Esophagus squamous epithelium (tissue), 4 donors: Measurements from ENCODE around the gene RASGRP2.

Source experiments
- POLR2A ChIP-seq, 4 donors: fragments of 450-650 bp; IDR thresholded peaks; one replicate each; pipeline ENCODE4 v1.6.1; 2017; ENCODE audit warnings: antibody characterized with exemption in 4 of 4, mild to moderate bottlenecking in 4 of 4, moderate library complexity in 3 of 4
- TF ChIP-seq, protein P1 (sequence below), 6 experiments: fragments of 450-650 bp in 4 of 6; fragments of 200-600 bp in 2 of 6; sonication (generic) in 2 of 6; IDR thresholded peaks; one replicate each; pipeline ENCODE4 v1.5.1; 2016 to 2019; ENCODE audit warnings: antibody characterized with exemption in 6 of 6, mild to moderate bottlenecking in 4 of 6, moderate library complexity in 4 of 6

DNA sequence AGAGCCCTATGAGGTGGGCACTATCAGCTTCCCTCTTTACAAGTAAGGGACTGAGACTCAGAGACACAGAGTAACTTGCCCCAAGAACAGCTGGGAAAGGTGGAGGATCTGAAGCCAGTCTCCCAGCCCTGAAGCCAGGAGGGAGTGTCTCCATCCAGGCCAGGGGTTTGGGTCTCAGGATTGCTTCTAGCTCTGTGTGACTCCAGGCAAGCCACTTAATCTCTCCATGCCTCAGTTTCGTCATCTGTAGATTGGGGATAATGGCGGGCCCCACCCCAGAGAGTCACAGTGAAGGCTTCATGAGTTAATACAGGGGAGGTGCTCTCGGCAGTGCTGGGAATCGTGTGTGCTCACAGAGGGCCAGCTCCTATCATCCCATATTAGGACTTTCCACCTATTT lies 48.5 kb upstream of the RASGRP2 start:
- TF ChIP-seq, protein P1, sequence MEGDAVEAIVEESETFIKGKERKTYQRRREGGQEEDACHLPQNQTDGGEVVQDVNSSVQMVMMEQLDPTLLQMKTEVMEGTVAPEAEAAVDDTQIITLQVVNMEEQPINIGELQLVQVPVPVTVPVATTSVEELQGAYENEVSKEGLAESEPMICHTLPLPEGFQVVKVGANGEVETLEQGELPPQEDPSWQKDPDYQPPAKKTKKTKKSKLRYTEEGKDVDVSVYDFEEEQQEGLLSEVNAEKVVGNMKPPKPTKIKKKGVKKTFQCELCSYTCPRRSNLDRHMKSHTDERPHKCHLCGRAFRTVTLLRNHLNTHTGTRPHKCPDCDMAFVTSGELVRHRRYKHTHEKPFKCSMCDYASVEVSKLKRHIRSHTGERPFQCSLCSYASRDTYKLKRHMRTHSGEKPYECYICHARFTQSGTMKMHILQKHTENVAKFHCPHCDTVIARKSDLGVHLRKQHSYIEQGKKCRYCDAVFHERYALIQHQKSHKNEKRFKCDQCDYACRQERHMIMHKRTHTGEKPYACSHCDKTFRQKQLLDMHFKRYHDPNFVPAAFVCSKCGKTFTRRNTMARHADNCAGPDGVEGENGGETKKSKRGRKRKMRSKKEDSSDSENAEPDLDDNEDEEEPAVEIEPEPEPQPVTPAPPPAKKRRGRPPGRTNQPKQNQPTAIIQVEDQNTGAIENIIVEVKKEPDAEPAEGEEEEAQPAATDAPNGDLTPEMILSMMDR (IDR thresholded peaks at IDR 0.05): no peak
- no peak for TF ChIP-seq POLR2A (IDR thresholded peaks at IDR 0.05)
